ENCODE data around the gene VSTM4.

- TF ChIP-seq POLR2AphosphoS5 (IDR thresholded peaks at IDR 0.05) (no peak), CTCF (IDR thresholded peaks at IDR 0.05) (no peak), POLR2A (IDR thresholded peaks at IDR 0.05; ENCODE audit: low read depth) (no peak), EP300 (IDR thresholded peaks at IDR 0.05) (no peak)
Measured at GRCh38 chr10:49052069-49052468, 63.3 kb downstream of the VSTM4 start.
